KG1 (cell line): ENCODE results near the gene PPM1H.

Experiments used
- DNase-seq: peaks from one replicate; lab custom pipeline; 2025; lab: John Stamatoyannopoulos, UW

The PPM1H gene

GRCh38 chr12:62712681-62713573, 222.0 kb downstream of the PPM1H start:
- no peak for DNase-seq

GRCh38 chr12:62711631-62712241, 223.2 kb downstream of the PPM1H start:
- DNase-seq, result no peak

GRCh38 chr12:62709311-62709710, 225.6 kb downstream of the PPM1H start:
- DNase-seq, result no peak

GRCh38 chr12:62707939-62708338, 227.0 kb downstream of the PPM1H start:
- DNase-seq, result no peak

- DNase-seq, result no peak
Observed at GRCh38 chr12:62705846-62706245, 229.1 kb downstream of the PPM1H start.

GRCh38 chr12:62703011-62703380, 232.0 kb downstream of the PPM1H start:
- DNase-seq, result no peak

GRCh38 chr12:62701492-62701891, 233.5 kb downstream of the PPM1H start:
- DNase-seq, result no peak

- DNase-seq, result no peak
Observed at GRCh38 chr12:62700091-62700880, 234.7 kb downstream of the PPM1H start.

GRCh38 chr12:62698701-62699101, 236.2 kb downstream of the PPM1H start:
- no peak for DNase-seq

- no peak for DNase-seq
Observed at GRCh38 chr12:62697893-62698292, 237.1 kb downstream of the PPM1H start.

GRCh38 chr12:62695696-62696095, 239.3 kb downstream of the PPM1H start:
- DNase-seq, result no peak

GRCh38 chr12:62694632-62695031, 240.3 kb downstream of the PPM1H start:
- DNase-seq, result no peak

- no peak for DNase-seq
Observed at GRCh38 chr12:62694116-62694515, 240.8 kb downstream of the PPM1H start.

- no peak for DNase-seq
Observed at GRCh38 chr12:62693376-62694050, 241.4 kb downstream of the PPM1H start.

- DNase-seq, result no peak
Observed at GRCh38 chr12:62692884-62693283, 242.1 kb downstream of the PPM1H start.

- no peak for DNase-seq
Observed at GRCh38 chr12:62691309-62691708, 243.6 kb downstream of the PPM1H start.

GRCh38 chr12:62689042-62689839, 245.7 kb downstream of the PPM1H start:
- DNase-seq, result no peak

- DNase-seq, result no peak
Observed at GRCh38 chr12:62686938-62687337, 248.0 kb downstream of the PPM1H start.

- DNase-seq, result no peak
Observed at GRCh38 chr12:62684570-62685295, 250.2 kb downstream of the PPM1H start.

GRCh38 chr12:62683776-62684569, 251.0 kb downstream of the PPM1H start:
- no peak for DNase-seq
